Progenitor cell of endocrine pancreas (in vitro differentiated cells): ENCODE results near the gene NBAS. TPM values are rescaled to one million over a fixed set of nuclear protein-coding genes. Genes with fewer than 3 reads are reported as not detected.
"Not testable (repeated sequence)": the region's sequence is repeated elsewhere in the genome, so short reads cannot be mapped to it uniquely, and the experiment has no call there.

ENCODE experiments used
- DNase-seq: peaks from one replicate; pipeline ENCODE4 v3.0.0; 2021; ENCODE audit warnings: low spot score; ENCODE audit not compliant: unreplicated experiment
- H3K27ac Mint-ChIP-seq: 2 replicates; pipeline ENCODE4 v1.8.0; 2021; ENCODE audit warnings: mild to moderate bottlenecking, moderate library complexity, mixed read lengths
- H3K27me3 Mint-ChIP-seq: 2 replicates; pipeline ENCODE4 v1.8.0; 2021; ENCODE audit warnings: mixed read lengths
- H3K36me3 Mint-ChIP-seq: 2 replicates; pipeline ENCODE4 v1.8.0; 2022; ENCODE audit warnings: mixed read lengths; ENCODE audit not compliant: insufficient read depth
- H3K4me1 Mint-ChIP-seq: 2 replicates; pipeline ENCODE4 v1.8.0; 2021; ENCODE audit warnings: low read depth, mixed read lengths
- H3K4me3 Mint-ChIP-seq: 2 replicates; pipeline ENCODE4 v1.8.0; 2021; ENCODE audit warnings: low read depth, mild to moderate bottlenecking, moderate library complexity, mixed read lengths
- H3K9me3 Mint-ChIP-seq: 2 replicates; pipeline ENCODE4 v1.8.0; 2021; ENCODE audit warnings: low read depth, mixed read lengths
- CTCF ChIP-seq: fragments of 200-600 bp; sonication (generic); IDR thresholded peaks from one replicate; pipeline ENCODE4 v1.5.0; 2021; ENCODE audit warnings: antibody characterized with exemption, mild to moderate bottlenecking; ENCODE audit not compliant: unreplicated experiment
- total RNA-seq: library from RNA; stranded (reverse); gene quantifications from 2 replicates; pipeline ENCODE4 v1.2.1, GENCODE V29; 2021

NBAS gene
- total RNA-seq, 1 donor from 2014 or later: 63.0 TPM

DNA sequence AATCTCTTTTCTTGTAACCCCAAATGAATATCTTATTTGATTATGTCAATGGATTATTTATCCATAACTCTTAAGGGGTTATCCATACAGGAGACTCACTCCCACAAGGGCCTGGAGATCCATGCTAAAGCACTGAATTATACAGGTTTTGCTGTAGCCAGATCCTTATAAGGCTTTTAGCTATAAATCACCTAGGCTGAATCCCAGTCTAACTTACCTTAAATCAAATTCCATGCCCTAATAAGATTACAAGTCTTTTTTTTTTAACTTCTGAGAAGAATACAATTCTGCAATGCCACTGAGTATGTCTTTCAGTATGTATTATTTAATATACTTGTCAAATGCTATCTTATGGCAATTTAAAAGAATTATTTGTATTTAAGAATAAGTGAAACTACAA, 340.5 kb downstream of the NBAS start:
- Mint-ChIP-seq H3K4me3 (no peak overlapping the region), H3K27ac (no peak overlapping the region), H3K9me3 (no peaks in the 10 kb centered on the region), H3K27me3 (no peaks in the 10 kb centered on the region), H3K4me1 (peaks cover 1% of the 10 kb centered on the region), H3K36me3 (peaks cover 7% of the 10 kb centered on the region)
- no peak for DNase-seq
- no peak for TF ChIP-seq CTCF

DNA sequence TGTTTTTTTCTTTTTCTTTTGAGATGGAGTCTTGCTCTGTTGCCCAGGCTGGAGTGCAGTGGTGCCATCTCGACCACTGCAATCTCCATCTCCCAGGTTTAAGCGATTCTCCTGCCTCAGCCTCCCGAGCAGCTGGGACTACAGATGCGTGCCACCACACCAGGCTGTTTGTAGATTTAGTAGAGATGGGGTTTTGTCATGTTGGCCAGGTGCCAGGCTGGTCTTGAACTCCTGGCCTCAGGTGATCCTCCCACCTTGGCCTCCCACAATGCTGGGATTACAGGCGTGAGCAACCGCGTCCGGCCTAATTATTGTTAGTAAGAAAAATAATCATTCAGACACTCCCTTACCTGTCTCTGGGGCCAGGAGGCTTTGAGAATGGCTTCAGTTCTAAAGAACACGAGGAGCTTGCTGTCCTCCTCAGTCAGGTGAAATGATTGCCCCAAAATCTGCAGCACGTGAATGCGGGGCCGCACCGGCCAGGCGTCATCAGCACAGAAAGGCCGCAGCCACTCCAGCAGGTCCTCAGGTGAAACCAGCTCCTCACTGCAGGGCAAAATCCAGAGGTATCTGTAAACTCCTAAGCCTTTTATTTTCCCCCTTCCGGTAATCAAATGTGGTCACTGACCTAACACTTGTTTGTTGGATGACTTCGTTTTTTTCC, 342.6 kb downstream of the NBAS start:
- Mint-ChIP-seq H3K27ac (no peak overlapping the region), H3K9me3 (no peaks in the 10 kb centered on the region), H3K27me3 (no peaks in the 10 kb centered on the region)

DNA sequence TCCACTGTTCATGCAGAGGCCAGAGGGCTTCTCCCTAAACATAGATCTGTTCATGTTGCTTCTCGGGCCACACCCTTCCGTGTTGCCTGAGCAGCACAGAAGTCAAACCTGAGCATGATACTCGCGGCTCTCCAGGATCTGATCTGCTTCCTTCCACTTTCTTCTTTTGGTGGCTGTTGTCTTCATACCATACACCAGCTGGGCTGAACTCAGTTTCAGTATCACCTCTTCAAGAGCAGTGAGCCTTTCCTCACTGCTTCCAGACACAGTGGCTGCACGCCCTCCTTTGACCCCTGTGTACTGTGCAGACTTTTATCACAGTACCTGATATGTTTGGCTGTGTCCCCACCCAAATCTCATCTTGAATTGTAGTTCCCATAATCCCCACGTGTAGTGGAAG, 348.9 kb downstream of the NBAS start:
- DNase-seq: no peak
- no peaks in the 10 kb centered on the region for H3K27me3 Mint-ChIP-seq
- H3K4me3 Mint-ChIP-seq: no peak overlapping the region
- no peak for TF ChIP-seq CTCF
- H3K36me3 Mint-ChIP-seq: peaks cover 32% of the 10 kb centered on the region
- peaks cover 11% of the 10 kb centered on the region for H3K9me3 Mint-ChIP-seq
- no peaks in the 10 kb centered on the region for H3K4me1 Mint-ChIP-seq
- H3K27ac Mint-ChIP-seq: no peak overlapping the region

More for the DNA sequence above, 342.6 kb downstream of the NBAS start:
- no peak for TF ChIP-seq CTCF
- DNase-seq: no peak
- Mint-ChIP-seq H3K4me1 (peaks cover 1% of the 10 kb centered on the region), H3K36me3 (peaks cover 7% of the 10 kb centered on the region), H3K4me3 (no peak overlapping the region)

DNA sequence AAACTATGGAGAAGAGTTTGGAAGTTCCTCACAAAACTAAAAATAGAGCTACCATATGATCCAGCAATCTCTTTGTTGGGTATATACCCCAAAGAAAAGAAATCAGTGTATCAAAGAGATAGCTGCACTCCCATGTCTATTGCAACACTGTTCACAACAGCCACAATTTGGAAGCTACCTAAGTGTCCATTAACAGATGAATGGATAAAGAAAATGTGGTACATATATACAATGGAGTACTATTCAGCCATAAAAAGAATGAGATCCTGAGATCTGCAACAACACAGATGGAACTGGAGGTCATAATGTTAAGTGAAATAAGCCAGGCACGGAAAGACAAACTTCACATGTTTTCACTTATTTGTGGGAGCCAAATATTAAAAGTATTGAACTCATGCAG, 350.6 kb downstream of the NBAS start:
- Mint-ChIP-seq H3K9me3 (peaks cover 13% of the 10 kb centered on the region), H3K36me3 (peaks cover 40% of the 10 kb centered on the region)
- H3K4me1 Mint-ChIP-seq, H3K27ac Mint-ChIP-seq, H3K27me3 Mint-ChIP-seq, DNase-seq, H3K4me3 Mint-ChIP-seq: not testable (repeated sequence)

- no peak overlapping the region for H3K27ac Mint-ChIP-seq
Measured at GRCh38 chr2:15206419-15206818, 354.7 kb downstream of the NBAS start.

More at GRCh38 chr2:15206419-15206818, 354.7 kb downstream of the NBAS start:
- Mint-ChIP-seq H3K4me3 (no peak overlapping the region), H3K9me3 (peaks cover 6% of the 10 kb centered on the region), H3K4me1 (no peaks in the 10 kb centered on the region), H3K27me3 (no peaks in the 10 kb centered on the region), H3K36me3 (peaks cover 31% of the 10 kb centered on the region)
- no peak for DNase-seq
- TF ChIP-seq CTCF: no peak
